ENCODE results near the gene CRACDL.

The CRACDL gene

GRCh38 chr2:98935777-98936352, at the start of gene CRACDL:
CRACDL (minus strand) TSS chr2:98936225; CDS start chr2:98846800, 89,425 bp downstream.
- no peak for DNase-seq

- DNase-seq = no peak
Observed at GRCh38 chr2:98975611-98976010, 39.6 kb upstream of the CRACDL start.

- DNase-seq = no peak
Observed at GRCh38 chr2:98972582-98973167, 36.6 kb upstream of the CRACDL start.

- DNase-seq = no peak
Observed at GRCh38 chr2:98959810-98960507, 23.9 kb upstream of the CRACDL start.

GRCh38 chr2:98952966-98953365, 16.9 kb upstream of the CRACDL start:
- DNase-seq = no peak

- DNase-seq = no peak
Observed at GRCh38 chr2:98948956-98949739, 13.1 kb upstream of the CRACDL start.

- no peak for DNase-seq
Observed at GRCh38 chr2:98947554-98947953, 11.5 kb upstream of the CRACDL start.

- DNase-seq = no peak
Observed at GRCh38 chr2:98946855-98947254, 10.8 kb upstream of the CRACDL start.

- DNase-seq = no peak
Observed at GRCh38 chr2:98944775-98945174, 8.8 kb upstream of the CRACDL start.

GRCh38 chr2:98940102-98940501, 4.1 kb upstream of the CRACDL start:
- no peak for DNase-seq

GRCh38 chr2:98937906-98938305, 1.9 kb upstream of the CRACDL start:
- no peak for DNase-seq

- peak; percentile 12 for DNase-seq
Observed at GRCh38 chr2:98936353-98937351, 627 bp upstream of the CRACDL start.

- DNase-seq = peak; percentile 18
Observed at GRCh38 chr2:98935111-98935770, 784 bp downstream of the CRACDL start.

GRCh38 chr2:98932778-98933343, 3.2 kb downstream of the CRACDL start:
- no peak for DNase-seq

- no peak for DNase-seq
Observed at GRCh38 chr2:98932164-98932563, 3.9 kb downstream of the CRACDL start.

GRCh38 chr2:98931596-98931995, 4.4 kb downstream of the CRACDL start:
- DNase-seq = no peak

- DNase-seq = no peak
Observed at GRCh38 chr2:98929920-98930319, 6.1 kb downstream of the CRACDL start.

GRCh38 chr2:98928242-98928641, 7.8 kb downstream of the CRACDL start:
- no peak for DNase-seq

GRCh38 chr2:98927027-98927426, 9.0 kb downstream of the CRACDL start:
- DNase-seq = no peak

GRCh38 chr2:98926601-98927000, 9.4 kb downstream of the CRACDL start:
- no peak for DNase-seq

- no peak for DNase-seq
Observed at GRCh38 chr2:98924910-98925309, 11.1 kb downstream of the CRACDL start.
